GM21723 (cell line): Measurements from ENCODE around the gene ADAM33.

Source experiments
- ATAC-seq: cut with Tn5 transposase; IDR thresholded peaks from one replicate; pipeline ENCODE4 v1.9.1; 2021; ENCODE audit warnings: mild to moderate bottlenecking, moderate library complexity; ENCODE audit not compliant: unreplicated experiment

Gene ADAM33

GRCh38 chr20:3652221-3652620 lies 29.6 kb downstream of the ADAM33 start:
- ATAC-seq, result no peak

- ATAC-seq, result no peak
Measured at GRCh38 chr20:3651204-3651962, 30.4 kb downstream of the ADAM33 start.

- no peak for ATAC-seq
Measured at GRCh38 chr20:3648951-3649350, 32.9 kb downstream of the ADAM33 start.

GRCh38 chr20:3647473-3647872 lies 34.3 kb downstream of the ADAM33 start:
- ATAC-seq, result no peak

GRCh38 chr20:3646651-3647050 lies 35.2 kb downstream of the ADAM33 start:
- no peak for ATAC-seq

- no peak for ATAC-seq
Measured at GRCh38 chr20:3646067-3646440, 35.8 kb downstream of the ADAM33 start.

- no peak for ATAC-seq
Measured at GRCh38 chr20:3645309-3646066, 36.3 kb downstream of the ADAM33 start.

- ATAC-seq, result no peak
Measured at GRCh38 chr20:3640259-3640658, 41.6 kb downstream of the ADAM33 start.

GRCh38 chr20:3635346-3635745 lies 46.5 kb downstream of the ADAM33 start:
- no peak for ATAC-seq

GRCh38 chr20:3633913-3634478 lies 47.8 kb downstream of the ADAM33 start:
- ATAC-seq, result no peak

GRCh38 chr20:3632311-3633004 lies 49.4 kb downstream of the ADAM33 start:
- no peak for ATAC-seq

GRCh38 chr20:3631534-3631933 lies 50.3 kb downstream of the ADAM33 start:
- ATAC-seq, result no peak

GRCh38 chr20:3630429-3630828 lies 51.4 kb downstream of the ADAM33 start:
- no peak for ATAC-seq

- ATAC-seq, result no peak
Measured at GRCh38 chr20:3629893-3630292, 51.9 kb downstream of the ADAM33 start.

- ATAC-seq, result no peak
Measured at GRCh38 chr20:3628502-3629314, 53.1 kb downstream of the ADAM33 start.

- ATAC-seq, result no peak
Measured at GRCh38 chr20:3627476-3627875, 54.3 kb downstream of the ADAM33 start.

GRCh38 chr20:3622406-3622805 lies 59.4 kb downstream of the ADAM33 start:
- no peak for ATAC-seq

- no peak for ATAC-seq
Measured at GRCh38 chr20:3621111-3621510, 60.7 kb downstream of the ADAM33 start.
